Adrenal gland (tissue), 5 donors: ENCODE measurements around the gene SETD2.

Source experiments
- CTCF ChIP-seq, 6 experiments: fragments of 450-650 bp in 4 of 6; fragments of 200-600 bp in 2 of 6; sonication (generic) in 1 of 6; IDR thresholded peaks; 1 replicate in 5 of 6; 2 replicates in 1 of 6; pipeline versions ENCODE4 v1.5.1 to v1.8.0; 2016 to 2021; ENCODE audit warnings: antibody characterized with exemption in 6 of 6, mild to moderate bottlenecking in 2 of 6, moderate library complexity in 1 of 6
- POLR2A ChIP-seq, 2 donors: fragments of 450-650 bp; IDR thresholded peaks; one replicate each; pipeline ENCODE4 v1.6.1; 2017; ENCODE audit warnings: antibody characterized with exemption in 2 of 2, mild to moderate bottlenecking in 2 of 2, moderate library complexity in 1 of 2
- donor health status: DM: no; HTN: no; CAD: no.

GRCh38 chr3:47161983-47162696 lies 1.8 kb downstream of the SETD2 start:
- TF ChIP-seq POLR2A (IDR thresholded peaks at IDR 0.05), result no peak
- TF ChIP-seq CTCF (IDR thresholded peaks at IDR 0.05), result no peak
